ENCODE results near the gene LSM12.
"Not testable (repeated sequence)": the region's sequence is repeated elsewhere in the genome, so short reads cannot be mapped to it uniquely, and the experiment has no call there.

The LSM12 gene

DNA sequence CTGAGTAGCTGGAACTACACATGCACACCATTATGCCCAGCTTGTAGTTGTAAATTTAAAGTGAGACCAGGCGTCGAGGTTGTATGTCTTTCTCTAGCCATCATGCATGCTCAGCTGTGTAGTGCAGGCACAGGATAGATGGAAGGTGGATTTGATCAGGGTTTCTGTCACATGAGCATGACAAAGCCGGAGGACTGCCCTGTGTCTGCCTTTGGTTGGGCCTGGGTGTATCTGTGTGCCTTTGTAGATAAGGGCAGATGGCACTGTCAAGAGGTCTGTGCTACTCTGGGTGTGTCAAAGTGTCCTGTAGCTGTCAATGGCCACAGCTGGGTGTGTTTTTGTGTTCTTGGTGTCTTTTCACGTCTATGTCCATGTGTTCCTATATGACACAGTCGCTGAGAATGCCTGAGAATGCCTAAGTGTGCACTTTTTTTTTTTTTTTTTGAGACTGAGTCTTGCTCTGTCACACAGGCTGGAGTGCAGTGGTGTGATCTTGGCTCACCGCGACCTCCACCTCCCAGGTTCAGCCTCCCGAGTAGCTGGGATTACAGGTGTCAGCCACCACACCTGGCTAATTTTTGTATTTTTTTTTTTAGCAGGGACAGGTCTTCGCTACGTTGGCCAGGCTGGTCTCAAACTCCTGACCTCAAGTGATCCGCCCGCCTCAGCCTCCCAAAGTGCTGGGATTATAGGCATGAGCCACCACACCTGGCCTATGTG, 66.2 kb downstream of the LSM12 start:
- no peak overlapping the region for H3K27ac Mint-ChIP-seq

DNA sequence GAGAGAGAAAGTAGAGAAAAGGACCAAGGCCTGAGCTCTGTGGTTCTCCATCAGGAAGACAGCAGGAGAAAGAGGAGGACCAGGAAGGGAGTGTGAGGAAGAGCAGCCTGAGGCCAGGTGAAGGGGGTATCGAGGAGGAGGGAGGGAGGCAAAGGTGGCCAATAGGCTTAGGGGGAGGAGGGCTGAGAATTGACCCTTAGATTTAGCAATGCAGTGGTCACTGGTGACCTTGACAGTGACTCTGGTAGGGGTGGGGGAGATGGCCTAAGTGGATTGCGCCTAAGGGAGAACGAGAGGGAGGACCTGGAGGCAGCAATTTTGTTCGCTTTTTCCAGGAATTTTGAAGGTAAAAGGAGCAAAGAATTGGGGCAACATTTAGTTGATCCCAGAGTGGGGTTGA, 67.4 kb downstream of the LSM12 start:
- Mint-ChIP-seq H3K36me3 (no peaks in the 10 kb centered on the region), H3K9me3 (no peaks in the 10 kb centered on the region), H3K4me3 (no peak overlapping the region), H3K4me1 (no peaks in the 10 kb centered on the region), H3K27ac (no peak overlapping the region), H3K27me3 (peaks cover 4% of the 10 kb centered on the region)

More for the DNA sequence above, 66.2 kb downstream of the LSM12 start:
- Mint-ChIP-seq H3K27me3 (peaks cover 2% of the 10 kb centered on the region), H3K4me1 (no peaks in the 10 kb centered on the region), H3K9me3 (no peaks in the 10 kb centered on the region), H3K4me3 (no peak overlapping the region), H3K36me3 (no peaks in the 10 kb centered on the region)

DNA sequence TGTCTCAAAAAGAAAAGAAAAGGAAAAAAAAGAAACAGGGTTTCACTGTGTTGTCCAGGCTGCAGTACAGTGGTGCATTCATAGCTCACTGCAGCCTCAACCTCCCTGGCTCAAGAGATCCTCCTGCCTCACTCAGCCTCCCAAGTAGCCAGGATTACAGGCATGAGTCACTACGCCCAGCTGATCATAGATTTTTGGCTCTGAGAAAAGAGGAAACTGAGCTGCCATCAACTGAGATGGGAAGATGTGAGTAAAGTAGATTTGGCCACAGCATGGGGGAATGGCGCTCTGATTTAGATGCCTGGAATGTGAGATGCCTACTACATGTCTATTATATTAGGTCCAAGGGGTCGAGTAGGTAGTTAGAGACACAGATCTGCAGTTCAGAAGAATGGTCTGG, 67.9 kb downstream of the LSM12 start:
- no peak overlapping the region for H3K4me3 Mint-ChIP-seq
- no peak overlapping the region for H3K27ac Mint-ChIP-seq
- peaks cover 4% of the 10 kb centered on the region for H3K27me3 Mint-ChIP-seq
- H3K9me3 Mint-ChIP-seq, result no peaks in the 10 kb centered on the region
- H3K4me1 Mint-ChIP-seq, result no peaks in the 10 kb centered on the region
- no peaks in the 10 kb centered on the region for H3K36me3 Mint-ChIP-seq

DNA sequence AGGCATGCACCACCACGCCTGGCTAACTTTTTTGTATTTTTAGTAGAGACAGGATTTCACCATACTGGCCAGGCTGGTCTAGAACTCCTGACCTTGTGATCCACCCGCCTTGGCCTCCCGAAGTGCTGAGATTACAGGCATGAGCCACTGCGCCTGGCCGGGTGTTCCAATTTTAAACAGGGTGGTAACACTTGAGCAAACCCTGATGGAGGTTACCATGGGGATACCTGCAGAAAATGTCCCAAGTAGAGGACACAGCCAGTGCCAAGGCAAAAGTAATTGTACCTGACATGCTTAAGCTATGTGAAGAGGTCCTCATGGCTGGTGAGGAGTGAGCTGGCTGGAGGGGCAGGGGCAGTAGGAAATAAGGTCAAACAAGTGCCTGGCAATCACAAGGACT, 69.3 kb downstream of the LSM12 start:
- not testable (repeated sequence) for H3K9me3 Mint-ChIP-seq, H3K36me3 Mint-ChIP-seq, H3K27me3 Mint-ChIP-seq, H3K4me1 Mint-ChIP-seq, H3K27ac Mint-ChIP-seq, H3K4me3 Mint-ChIP-seq

DNA sequence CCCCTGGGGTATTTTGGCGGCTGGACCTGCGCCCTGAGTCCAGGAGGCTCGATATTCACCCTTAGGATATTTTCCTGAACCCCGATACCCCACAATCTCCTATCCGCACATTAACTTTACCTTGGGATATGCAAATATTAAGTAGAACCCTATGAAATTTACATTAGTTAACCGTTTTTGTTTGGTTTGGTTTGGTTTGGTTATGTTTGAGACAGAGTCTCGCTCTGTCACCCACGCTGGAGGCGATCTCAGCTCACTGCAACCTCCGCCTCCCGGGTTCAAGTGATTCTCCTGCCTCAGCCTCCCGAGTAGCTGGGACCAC, 71.4 kb downstream of the LSM12 start:
- H3K27me3 Mint-ChIP-seq, result peaks cover 4% of the 10 kb centered on the region
- H3K4me3 Mint-ChIP-seq, result no peak overlapping the region
- no peaks in the 10 kb centered on the region for H3K9me3 Mint-ChIP-seq
- no peak overlapping the region for H3K27ac Mint-ChIP-seq
- H3K4me1 Mint-ChIP-seq, result no peaks in the 10 kb centered on the region
- H3K36me3 Mint-ChIP-seq, result no peaks in the 10 kb centered on the region

DNA sequence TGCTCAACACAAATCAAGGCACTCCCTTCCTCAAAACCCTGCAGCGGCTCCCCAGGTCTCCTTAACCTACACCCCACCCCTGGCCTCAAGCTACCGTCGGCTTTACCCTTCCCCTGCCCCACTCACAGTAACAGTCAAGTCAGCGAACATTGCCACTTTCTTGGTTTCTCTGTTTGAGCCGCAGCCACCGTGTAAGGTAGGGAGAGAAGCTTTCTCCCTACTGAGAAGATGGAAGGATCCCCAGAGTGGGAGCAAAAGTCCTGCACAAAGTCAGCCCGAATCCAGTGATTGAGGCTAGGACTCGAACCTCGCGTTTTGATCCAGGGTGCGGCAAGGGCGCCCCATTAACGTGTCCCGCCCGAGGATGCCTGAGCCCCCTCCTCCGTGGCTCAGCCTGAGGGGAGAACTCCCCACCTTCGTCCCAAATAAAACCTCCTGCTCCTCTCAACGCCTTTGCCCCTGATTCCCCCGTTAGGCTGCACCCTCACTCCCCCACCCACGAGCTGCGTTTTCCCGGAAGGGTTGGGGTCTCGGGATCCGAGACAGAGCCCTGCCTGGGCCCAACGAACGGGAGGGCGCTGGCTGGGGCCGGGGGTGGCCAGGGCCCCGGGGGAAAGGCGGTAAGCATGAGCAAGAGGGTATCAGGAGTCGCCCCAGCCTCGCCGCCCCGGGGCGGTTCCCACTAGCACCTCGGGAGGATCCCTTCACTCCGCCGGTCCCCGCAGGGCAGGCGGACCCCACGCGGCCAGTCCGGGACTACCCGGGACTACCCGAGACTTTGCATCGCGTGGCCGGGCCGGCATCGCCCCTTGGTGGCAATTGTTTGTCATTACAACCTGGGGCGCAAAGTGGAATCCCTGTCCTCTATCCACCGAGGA, 72.0 kb downstream of the LSM12 start:
- Mint-ChIP-seq H3K9me3 (no peaks in the 10 kb centered on the region), H3K36me3 (no peaks in the 10 kb centered on the region), H3K4me3 (peak overlapping the region; percentile 26), H3K27me3 (peaks cover 4% of the 10 kb centered on the region), H3K27ac (no peak overlapping the region), H3K4me1 (no peaks in the 10 kb centered on the region)

DNA sequence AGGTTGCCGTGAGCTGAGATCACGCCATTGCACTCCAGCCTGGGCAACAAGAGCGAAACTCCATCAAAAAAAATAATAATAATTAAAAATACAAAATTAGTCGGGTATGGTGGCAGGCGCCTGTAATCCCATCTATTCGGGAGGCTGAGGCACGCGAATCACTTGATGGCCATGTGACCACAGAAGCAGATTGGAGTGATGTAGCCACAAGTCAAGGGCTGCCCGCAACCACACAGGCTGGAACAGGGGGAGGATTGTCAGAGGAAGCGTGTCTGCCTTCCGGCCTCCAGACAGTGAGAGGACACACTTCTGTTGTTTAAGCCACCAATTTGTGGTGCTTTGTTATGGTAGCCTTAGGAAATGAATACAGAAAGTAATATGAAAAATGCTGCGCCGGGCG, 73.8 kb downstream of the LSM12 start:
- Mint-ChIP-seq H3K4me1 (no peaks in the 10 kb centered on the region), H3K27ac (no peak overlapping the region), H3K27me3 (peaks cover 10% of the 10 kb centered on the region), H3K9me3 (no peaks in the 10 kb centered on the region), H3K36me3 (no peaks in the 10 kb centered on the region), H3K4me3 (no peak overlapping the region)

DNA sequence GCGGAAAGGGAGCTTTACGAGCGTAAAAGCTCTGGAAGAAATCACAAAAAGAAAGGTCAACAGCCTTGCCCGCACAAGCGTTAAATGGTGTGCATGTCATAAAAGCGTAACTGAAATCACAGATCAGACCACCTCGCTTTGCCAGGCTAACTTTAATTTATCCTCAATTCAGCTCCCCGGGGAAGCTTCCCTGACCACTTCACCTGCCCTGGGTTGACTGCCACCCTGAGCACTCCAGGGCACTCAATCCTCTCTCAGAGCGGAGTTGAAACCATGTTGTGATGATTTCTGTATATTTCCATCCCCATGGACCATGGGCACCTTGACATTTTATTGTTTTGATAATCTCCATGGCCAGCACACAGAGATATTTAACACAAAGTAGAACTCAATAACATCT, 78.2 kb downstream of the LSM12 start:
- Mint-ChIP-seq H3K36me3 (no peaks in the 10 kb centered on the region), H3K9me3 (no peaks in the 10 kb centered on the region), H3K4me3 (no peak overlapping the region), H3K27ac (no peak overlapping the region), H3K27me3 (peaks cover 16% of the 10 kb centered on the region), H3K4me1 (peaks cover 4% of the 10 kb centered on the region)

DNA sequence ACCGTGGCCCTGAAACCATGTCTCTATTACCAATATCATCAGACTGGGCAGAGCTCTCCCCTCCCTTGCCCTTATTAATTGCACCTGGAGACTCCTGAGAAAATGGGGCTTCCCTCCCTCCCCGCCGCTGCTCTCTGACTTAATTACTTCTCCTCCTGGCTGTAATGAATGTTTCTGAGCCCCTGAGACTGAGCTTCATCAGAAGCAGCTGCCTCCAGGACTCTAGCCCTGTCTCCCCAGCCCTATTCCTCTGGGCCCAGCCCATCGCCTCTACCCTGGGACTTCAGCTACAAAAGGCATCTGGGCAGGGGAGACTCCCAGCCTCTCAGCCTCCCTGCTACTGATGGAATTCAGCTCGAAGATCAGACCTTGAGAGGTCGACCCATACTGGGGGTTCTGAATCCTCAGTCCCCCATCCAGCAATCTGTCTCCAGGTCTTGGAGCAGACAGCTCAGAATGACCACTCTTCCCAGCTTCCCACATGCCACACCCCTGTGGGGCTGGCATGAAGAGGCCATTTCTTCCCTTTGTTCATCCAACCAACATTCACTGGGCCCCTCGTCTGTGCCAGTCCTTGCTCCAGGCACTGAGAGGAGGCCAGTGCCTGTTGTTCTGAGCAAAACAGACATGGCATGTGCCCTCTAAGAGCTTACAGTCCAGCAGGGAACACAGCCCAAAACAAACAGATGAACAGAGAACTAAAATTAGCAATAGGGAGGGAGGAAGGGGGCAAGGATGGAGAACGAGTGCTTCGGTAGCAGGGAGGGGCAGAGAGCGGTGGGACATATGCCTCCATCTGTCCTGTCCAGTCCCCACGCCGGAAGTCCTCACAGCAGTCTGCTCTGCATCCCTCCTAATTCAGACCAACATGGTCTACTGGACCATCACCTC, 79.1 kb downstream of the LSM12 start:
- Mint-ChIP-seq H3K9me3 (no peaks in the 10 kb centered on the region), H3K27me3 (peaks cover 22% of the 10 kb centered on the region), H3K4me3 (no peak overlapping the region), H3K36me3 (no peaks in the 10 kb centered on the region), H3K4me1 (peaks cover 4% of the 10 kb centered on the region), H3K27ac (no peak overlapping the region)

DNA sequence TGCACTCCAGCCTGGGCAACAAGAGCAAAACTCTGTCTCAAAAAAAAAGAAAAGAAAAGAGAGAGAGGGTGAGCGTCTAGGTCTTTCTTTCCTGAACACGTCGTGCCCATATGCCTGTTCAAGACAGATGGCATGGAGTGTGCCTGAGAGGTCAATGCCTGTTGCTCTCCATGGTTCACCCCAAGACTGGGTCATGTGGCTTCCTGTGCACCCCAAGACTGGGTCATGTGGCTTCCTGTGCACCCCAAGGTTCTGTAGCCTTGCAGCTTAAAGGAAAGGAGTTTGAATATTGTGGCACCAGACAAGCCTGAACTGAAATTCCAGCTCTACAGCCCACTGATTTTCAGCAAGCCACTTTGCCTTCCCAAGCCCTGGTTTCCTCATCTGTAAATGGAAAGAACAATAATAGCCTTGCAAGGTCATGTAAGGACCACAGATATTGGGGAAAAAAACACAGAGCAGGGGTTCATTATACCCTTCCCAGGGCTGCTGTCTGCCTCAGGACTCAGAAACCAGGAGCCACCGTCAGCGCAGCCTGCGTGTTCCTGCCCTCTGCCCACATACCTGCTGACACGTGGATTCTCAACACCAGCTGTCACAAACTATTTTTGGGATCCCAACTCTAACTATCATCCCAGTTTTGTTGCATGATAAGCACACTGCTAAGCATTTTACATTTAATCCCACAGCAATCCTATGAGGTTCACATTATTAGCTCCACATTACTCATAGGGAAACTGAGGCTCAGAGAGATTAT, 80.1 kb downstream of the LSM12 start:
- Mint-ChIP-seq H3K27me3 (peaks cover 30% of the 10 kb centered on the region), H3K4me1 (peaks cover 4% of the 10 kb centered on the region), H3K36me3 (no peaks in the 10 kb centered on the region), H3K27ac (no peak overlapping the region), H3K9me3 (no peaks in the 10 kb centered on the region), H3K4me3 (no peak overlapping the region)

DNA sequence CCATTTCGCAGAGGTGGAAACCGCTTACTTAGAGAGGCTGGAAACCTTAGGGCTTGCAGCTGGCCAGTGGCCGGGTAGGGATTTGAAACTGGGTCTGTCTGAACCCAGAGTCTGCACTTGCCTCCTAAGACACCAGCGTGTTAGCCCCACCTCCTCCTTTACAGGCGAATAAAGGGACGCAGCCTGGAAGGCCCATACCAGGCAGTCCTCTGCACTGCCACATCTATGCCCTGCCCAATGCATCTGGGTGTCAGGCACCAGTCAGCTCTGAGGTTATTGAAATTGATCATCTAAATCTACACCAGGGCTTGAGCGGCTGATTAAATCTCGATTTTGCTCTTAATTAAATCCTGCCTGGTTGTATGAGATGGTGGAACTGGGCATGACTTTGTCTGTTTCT, 82.0 kb downstream of the LSM12 start:
- H3K36me3 Mint-ChIP-seq, result no peaks in the 10 kb centered on the region
- peak overlapping the region; percentile 58 for H3K4me3 Mint-ChIP-seq
- H3K4me1 Mint-ChIP-seq, result peaks cover 4% of the 10 kb centered on the region

More for the DNA sequence above, 82.0 kb downstream of the LSM12 start:
- H3K27me3 Mint-ChIP-seq, result peaks cover 33% of the 10 kb centered on the region
- no peak overlapping the region for H3K27ac Mint-ChIP-seq
- H3K9me3 Mint-ChIP-seq, result no peaks in the 10 kb centered on the region
